Measurements from ENCODE around the gene TFEB.

Gene TFEB

DNA sequence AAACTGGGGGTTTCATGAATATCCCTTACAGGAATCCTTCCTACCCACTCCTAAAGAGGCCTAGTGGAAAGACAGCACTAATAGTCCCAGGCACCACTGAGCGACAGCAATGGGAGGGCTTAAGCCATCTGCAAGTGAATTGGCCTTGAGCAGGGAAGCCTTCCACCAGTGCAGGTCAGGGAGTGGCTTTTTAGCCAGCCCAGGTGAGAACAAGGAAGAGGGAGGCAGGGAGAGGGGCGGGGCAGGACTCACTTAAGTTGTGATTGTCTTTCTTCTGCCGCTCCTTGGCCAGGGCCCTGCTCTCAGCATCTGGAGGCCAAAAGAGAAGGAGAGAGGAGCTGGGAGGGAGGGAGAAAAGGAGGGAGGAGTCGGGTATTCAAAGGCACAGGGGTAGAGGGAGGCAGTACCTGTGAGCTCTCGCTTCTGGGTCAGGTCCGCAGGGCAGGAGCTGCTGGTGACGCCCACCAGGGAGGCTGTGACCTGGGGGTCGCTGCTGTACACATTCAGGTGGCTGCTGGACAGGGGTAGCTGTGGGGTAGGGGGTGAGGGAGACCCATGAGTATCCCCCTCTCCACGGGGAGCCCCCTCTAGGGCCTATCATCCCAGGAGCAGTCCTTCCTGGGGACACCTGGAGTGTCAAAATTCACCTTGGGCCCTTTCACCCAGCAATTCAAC lies 47.8 kb downstream of the TFEB start:
- FAIRE-seq = no peak

DNA sequence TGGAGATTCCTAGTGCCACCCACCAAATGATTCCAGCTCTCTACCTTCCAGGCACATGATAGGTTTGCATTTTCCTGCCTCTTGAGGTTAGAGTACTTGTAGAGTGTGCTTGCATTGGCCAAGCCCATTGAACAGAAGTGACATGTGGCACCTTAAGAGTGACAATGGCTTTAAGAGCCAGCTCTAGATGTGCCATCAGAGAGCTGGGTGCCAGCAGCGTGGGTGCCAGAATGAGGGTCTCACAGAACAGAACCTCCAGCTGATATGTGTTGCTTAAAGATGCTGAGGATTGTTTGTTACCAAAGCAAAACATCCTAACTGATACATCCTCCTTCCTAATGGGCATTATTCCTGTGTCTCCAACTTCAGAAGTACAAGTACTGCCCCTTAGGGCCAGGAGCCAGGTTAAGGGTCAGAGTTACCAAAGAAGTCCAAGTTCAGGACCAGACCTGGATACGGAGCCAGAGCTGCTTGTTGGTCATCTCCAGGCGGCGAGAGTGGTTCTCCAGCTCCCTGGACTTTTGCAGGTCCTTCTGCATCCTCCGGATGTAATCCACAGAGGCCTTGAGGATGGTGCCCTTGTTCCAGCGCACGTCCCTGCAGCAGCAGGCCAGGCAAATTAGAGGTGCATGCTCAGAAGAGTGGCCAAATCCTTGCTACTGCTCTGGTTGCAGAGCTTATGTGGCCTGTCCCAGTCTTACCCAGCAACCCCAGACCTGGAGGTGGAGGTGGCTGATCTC lies 49.6 kb downstream of the TFEB start:
- no peak for FAIRE-seq

DNA sequence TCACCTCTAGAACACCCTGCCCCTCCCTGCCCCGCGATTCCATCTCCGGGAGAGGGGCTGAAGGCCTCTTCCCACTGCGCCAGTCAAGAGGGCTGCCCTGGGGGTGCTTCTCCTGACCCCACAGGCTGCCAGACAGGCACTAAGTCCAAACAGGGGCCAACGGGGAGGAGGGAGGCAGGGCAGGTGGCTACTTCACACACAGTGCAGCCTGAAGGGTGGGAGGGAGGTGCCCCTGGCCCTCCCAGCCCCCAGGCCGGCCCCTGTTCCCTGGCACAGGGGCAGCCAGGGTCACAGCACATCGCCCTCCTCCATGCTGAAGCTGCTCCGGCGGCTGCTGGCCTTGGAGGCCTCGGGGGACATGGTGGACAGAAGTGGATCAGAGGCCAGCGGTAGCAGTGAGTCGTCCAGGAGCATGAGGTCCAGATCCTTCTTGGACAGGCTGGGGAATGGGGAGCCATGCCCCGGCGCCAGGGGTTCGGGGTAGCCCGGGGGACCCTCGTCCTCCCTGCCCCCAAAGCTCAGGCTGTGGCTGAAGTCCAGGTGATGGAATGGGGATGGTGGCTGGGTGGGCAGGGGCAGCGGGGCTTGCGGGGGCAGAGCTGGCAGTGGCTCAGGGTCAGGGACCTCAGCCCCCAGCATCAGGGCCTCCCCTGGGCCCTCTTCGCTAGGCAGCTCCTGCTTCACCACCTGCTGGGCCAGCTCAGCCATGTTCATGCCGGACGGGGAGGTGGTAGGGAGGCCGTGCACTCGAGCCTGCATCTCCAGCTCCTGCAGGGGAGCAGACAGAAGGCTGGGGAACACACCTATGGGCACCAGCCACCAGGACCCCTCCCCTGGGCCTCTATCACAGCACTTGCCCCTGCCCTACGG lies 50.9 kb downstream of the TFEB start:
- FAIRE-seq = no peak

DNA sequence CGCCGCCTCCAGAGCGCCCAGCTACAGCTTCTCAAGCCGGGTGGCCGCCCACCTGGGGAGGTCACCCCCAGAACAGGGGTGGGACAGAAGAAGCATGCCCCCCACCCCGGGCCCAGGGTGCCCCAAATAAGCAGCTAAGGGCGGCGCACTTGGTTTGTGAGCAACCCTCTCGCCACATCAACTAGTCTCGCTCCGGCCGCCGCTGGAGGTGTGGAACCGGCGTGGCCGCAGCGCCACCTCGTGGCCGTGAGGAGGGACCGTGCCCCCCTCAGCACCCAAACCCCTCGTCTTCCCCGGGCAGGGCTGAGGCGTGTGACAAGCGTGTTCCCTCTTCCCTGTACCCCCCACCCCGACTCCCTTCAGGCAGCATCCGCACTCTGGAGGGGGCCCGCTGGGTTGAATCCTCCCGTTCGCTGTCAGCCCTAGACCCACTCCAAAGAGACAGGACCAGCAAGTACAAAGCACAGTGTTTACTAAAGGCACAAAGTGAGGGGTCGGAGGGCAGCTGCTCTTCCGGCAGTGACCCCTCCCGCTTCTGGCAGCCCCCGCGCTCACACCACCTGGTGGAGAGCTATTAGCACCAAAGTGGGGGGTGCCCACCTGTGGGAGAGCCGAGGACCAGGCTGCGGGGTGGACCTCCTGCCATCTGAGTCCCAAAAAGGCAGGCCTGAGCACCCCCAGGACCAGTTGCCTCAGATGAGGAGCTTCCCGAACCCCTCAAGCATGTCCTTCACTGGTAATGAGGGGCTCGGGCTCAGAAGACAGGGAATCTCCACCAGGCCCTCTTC lies 51.7 kb downstream of the TFEB start:
- FAIRE-seq = no peak

DNA sequence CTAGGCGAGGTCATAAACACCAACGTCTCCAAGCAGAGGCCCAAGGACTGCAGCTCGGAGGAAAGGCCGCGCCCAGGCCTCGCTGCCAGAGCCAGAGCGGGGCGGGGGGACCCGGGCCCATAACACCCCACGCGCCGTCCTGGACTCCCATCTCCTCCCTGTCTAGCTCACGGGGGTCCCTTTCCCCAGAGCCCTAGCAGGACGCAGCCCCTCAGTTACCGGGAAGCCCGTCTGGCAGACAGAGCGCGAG lies 52.2 kb downstream of the TFEB start:
- FAIRE-seq = no peak

DNA sequence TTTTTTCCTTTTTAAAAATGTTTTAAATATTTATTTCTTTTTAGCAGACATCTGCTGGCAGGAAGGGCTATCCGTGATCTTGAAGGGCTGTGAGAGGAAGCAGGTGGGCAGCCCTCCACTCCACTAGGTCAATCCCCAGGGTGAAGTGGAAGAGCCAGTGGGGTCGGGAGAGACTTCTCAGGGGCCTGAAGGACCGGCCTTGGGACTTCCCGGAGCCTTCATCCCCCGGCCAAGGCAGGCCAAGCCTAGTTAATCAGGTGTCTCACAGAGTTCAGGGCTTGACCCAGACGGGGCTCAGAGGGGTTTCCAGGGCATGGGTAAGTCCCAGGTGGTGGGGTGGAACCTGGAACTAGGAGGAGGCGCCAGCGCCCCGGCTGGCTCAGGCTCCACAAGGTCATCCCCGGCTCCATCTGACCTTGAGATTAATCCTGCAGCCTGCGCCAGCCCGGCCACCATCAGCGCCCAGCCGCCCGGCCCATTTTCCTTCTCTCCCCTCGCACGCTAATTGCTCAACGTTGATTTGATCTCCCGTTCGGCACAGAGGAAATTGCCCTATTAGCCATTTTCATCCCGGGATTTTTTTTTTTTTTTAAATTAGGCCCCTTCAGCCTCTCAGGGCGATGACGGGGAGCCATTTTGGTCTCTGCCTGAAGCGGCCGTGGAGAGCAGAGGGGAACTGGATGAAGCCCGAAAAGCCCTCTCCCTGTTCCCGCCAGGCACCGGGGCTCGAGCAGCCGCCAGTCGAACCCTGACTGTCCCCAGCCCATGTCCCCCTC lies 52.7 kb downstream of the TFEB start:
- FAIRE-seq = no peak

DNA sequence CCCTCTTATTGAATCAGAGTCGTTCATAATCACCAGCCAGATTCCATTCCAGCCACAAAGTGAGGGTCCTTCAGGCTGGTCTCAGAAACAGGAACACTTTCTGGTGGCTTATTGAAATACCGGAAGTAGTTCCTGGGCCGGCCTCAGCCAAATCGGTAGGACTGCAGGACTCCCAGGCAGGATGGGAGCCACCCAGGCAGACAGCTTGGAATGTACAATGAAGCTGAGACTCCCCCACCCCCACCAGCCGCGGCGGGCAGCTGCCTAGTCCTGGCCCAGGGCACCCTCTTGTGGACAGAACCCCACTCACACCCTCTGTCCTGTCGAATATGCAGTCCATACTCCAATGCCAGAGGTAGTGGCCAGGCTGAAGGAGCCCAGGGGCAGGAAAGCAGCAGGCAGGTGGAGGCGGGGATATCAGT lies 53.3 kb downstream of the TFEB start:
- no peak for FAIRE-seq

DNA sequence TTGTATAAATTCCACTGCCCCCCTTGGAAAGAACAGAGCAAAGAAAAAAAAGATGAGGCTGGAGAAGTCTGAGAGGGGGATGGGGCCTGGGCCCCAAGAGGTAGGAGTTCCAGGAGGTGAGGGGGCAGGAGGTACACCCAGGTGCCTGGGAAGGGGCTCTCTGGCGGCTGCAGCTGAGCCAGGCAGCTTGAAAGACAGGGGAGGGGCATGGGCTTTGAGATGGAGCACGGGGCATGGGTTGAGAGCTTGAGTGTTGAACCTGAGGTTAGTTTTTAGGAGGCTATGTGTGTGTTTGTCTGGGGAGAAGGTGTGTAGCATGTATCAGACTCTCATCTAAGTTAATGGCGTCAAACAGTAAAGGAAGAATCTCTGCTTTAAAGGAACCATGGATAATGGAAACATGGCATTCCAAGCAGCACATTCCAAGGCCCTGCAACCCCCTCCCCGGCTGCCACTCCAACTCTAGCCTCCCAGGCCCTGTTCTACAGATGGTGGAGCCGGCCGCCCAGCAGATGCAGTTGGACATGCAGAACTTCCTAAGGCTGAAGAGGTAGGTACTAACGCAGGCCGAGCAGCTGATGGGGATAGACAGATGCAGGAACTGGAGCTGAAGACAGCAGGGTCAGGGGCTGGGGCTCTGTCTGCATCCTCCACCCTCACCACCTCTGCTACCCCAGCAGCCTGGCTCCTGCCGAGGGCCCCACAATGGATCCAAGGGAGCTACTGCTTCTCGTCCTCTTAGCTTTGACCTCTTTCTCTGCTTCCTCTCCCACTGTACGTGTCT lies 55.0 kb downstream of the TFEB start:
- no peak for FAIRE-seq

DNA sequence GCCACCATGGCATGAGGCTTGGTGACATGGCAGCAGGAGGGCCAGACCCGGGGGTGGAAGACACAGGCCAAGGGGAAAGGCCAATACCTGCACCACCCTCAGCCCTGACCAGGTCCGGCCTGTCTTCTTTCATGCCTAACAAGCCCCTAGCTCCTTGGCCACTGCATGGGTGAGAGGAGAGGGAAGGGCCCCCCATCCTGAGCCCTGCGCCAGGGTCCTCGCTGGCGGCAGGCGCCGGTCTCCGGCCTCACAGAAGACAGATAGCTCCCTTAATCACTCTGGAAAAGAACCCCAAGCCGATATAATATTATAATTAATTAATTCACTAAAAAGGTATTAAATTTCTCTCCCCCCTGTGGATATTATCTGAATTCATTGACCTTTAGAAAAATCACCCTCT lies 55.7 kb downstream of the TFEB start:
- no peak for FAIRE-seq

DNA sequence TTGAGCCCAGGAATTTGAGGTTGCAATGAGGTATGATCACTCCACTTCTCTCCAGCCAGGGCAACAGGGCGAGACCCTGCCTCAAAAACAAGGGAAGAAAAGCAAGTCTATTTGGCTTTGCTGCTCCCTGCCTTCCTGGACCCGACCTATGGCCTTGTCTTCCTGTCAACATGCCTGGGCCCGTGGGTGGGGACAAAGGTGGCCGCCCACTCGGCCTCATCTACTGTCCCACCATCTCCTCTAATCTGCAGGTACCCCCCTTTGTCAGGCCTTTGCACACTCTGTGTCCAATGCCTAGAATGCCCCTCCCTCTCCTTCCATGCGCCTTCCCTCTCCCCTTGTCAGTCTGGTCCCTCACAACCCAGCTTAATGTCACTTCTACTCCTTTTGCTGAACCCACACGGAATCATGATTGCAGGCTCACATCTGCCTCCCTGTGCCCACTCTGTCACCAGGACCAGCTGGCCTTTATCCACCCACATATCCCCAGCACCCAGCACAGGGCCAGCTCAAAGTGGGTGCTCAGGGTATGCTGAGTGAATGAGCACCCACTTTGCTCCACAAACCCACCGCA lies 56.8 kb downstream of the TFEB start:
- no peak for FAIRE-seq

DNA sequence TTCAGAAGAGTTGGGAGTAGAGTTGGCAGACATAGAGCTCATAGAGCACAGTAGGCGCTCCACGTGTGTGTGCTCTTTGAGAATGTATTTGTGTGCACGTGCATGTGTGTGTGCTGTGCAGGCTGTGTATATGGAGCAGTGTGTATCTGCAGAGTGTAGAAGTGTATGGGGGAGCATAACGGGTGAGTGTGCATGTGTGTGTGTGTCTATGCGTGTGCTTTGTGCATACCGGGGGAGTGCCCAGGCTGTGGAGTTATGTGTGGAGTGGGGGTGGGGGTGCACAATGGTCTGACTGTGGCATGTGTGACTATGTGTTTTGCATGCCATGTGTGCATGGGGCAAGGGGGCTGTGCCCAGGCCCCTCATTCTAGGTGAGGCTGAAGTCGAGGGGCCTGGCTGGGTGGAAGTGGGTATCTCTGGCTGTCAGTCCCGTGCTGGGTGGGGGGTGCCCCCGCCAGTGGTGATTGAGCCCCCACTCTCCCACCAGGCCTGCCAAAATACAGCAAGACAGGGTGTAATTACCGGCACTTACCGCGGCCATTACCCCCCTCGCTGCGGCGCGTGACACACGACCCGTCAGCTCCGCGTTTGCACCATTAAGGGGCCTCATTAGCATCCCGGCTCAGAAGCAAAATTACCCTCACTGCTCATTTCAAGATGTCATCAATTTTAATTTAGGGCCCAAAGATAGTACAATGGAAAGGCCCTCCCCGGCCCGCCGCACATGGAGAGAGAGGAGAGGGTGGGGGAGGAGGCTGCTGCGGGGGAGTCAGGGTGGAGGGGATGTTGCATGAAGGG lies 58.1 kb downstream of the TFEB start:
- no peak for FAIRE-seq

DNA sequence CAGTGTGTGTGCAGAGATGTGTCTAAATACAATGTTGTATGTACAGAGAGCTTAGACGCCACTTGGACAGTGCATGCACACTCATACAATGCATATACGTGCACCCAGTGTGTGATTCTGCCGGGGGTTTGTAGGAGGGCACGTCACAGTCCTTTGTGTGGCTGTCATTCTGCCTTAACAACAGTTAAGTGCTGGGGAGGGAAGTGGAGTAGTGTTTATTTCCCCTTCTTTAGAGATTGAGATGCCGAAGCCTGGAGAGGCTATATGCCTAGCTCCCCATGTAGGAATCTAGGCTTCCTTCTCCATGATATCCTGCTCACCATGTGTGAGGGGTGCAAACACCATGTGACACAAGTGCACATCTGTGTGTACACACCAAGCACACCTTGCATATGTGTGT lies 59.0 kb downstream of the TFEB start:
- no peak for FAIRE-seq

DNA sequence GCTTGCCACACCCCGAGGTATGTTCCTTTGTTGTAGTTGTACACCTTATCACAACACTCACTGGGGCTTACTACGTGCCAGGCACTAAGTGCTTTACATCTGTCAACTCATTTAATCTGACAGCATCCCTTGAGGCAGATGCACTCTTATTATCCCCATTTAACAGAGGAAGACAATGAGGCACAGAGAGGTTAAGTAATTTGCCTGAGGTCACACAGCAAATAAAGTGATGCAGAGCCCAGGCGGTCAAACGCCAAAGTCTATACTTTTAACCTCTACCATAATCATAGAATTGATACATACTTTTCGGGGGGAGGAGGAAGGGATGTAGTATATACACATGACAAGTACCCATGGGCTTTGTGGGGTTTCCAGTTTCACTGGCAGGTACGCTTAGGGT lies 59.4 kb downstream of the TFEB start:
- no peak for FAIRE-seq

DNA sequence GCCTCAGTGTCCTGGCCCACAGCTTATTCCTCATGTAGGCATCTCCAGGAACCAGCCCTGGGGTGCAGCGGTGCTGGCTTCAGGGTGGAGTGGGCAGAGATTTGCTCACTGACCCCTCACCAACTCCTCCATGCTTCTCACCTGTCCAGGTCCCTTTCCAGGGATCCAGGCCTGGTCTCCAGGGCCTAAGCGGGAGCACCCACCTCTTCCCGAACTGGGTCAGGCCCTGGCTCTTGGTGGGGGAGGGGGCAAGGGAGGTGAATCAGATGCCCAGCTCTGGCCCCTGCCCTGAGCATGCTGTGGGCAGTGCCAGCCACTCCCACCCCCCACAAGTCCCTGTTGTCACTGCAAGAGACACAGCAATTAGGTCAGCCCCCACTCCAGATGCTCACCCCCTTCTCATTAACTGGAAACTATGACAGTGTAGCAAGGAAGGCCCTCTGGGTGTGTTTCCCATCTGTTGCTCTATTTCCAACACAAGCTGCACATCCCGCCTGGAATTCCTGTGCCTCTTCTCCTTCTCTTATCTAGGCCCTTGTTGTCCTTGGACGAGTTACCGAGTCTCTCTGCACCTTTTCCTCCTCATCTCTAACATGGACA lies 60.1 kb downstream of the TFEB start:
- FAIRE-seq = no peak

DNA sequence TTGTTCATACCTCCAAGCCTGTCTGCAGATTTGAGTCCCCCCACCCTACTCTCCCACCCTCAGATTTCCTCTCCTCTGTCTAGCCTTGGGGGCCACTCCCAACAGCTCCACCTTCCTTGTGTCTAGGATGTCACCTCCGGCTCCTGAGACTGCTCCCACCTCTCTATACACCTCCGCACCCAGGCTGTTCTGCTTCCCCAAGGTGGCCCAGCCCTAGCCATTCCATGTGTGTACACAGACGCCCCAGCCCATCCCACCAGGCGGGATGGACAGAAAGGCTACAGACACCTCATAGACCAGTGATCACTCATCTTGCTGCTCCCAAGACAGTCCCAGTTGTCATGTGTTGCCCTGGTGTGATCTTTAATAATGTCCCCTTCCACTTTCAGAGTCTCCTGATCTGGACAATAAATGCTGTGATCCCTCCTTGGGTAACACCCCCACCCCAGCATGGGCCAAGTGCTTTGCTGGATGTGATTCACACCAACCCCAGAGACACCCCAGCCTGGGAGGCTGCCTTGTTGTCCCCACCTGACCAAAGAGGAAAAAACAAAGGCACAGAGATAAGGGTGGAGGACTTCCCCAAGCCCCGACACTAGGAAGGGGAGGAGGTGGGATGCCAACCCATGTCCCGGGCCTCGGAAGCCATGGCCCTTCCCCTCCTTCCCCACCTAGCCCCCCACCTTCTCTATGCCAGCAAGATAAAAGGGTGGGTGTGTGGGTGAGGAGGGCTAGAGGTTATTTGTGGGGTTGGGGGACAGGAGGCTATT lies 61.0 kb downstream of the TFEB start:
- no peak for FAIRE-seq

DNA sequence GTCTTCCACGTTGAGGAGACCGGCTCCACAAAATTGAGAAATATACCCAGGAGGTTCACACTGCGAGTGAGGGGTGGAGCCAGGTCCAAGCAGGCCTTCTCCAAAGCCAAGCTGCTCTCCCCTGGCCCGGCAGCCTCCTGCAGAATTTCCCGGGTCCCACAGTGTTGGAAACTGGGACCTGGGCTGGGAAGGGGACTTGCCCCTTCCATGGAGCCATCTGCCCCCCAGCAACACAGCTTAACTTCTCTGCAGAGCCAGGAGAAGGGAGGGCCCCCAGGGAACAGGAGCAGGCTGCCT lies 61.8 kb downstream of the TFEB start:
- no peak for FAIRE-seq

DNA sequence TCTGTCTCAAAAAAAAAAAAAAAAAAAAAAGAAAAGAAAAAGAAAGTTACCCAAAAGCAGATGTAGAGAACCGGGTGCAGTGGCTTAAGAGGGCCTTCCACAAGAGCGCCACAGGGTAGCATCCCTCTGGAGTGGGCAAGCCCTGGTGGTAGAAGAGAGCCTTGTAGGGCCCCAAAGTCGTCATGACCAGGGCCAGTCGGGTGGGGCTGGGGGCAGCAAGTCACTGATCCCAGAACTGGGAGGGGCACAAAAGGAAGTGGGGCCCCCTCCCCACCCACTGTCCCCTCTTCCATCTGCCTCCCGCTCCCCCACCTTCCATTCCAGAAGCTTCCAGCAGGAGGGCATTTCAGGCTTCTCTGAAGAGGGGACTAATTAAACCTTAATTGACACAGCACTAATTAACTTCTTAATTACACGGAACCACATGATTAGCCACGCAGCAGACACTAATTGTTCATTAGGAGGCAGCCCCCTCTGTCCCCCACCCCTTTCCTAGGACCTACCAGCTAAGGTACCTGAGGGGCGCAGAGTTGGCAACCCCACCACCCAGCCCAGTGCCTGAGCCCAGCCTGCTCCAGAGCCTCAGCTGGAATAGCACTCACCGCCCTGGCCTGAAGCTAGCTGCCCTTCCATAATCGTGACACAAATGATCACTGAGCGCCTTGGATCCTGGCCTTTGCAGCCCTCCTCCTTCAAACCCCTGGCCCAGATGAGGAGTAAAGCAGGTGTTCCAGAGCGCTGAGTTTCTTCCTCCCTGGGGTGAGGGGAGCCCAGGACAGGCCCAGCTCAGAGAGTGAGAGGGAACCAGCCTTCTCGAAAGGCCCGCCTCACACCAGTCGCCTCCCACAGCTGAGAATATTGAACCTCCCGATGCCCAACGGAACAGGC lies 62.3 kb downstream of the TFEB start:
- no peak for FAIRE-seq

DNA sequence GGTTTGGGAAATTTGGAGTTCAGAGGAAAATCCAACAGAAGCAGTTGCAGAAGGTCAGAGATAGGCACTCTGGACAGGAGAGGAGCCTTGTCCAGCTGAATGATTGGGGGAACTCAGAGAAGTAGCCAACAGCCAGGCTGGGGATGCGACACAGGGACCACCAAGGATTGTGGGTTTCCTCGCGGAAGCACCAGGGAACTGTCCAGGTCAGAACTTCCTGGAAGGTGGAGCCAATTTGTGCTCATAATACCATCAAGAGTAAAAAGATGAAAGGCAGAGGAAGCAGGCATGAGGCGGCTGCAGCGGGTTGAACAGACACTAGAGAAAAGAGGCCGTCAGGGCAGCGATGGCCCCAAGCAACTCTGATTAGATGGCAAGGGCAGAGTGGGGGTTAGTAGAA lies 63.4 kb downstream of the TFEB start:
- FAIRE-seq = no peak
